Uterus (tissue), 4 donors: ENCODE data around the gene TBC1D10A. TPM values are rescaled to one million over a fixed set of nuclear protein-coding genes. Genes with fewer than 3 reads are reported as not detected.

Experiments used
- DNase-seq, 2 donors: peaks; one replicate each; pipeline ENCODE4 v3.0.0-alpha.2; 2019 to 2020
- H3K27ac ChIP-seq, 2 donors: fragments of 200-600 bp; sonication (generic); 1 replicate in 1 of 2; 2 replicates in 1 of 2; pipeline ENCODE4 v1.5.1; 2016 to 2018
- H3K27me3 ChIP-seq, 2 donors: fragments of 200-600 bp; sonication (generic); one replicate each; pipeline ENCODE4 v1.5.1; 2018 to 2019; ENCODE audit warnings: control low read depth in 1 of 2
- H3K36me3 ChIP-seq, 2 donors: fragments of 200-600 bp; sonication (generic); one replicate each; pipeline ENCODE4 v1.5.1; 2019; ENCODE audit warnings: control low read depth in 1 of 2
- H3K4me1 ChIP-seq, 2 donors: fragments of 200-600 bp; sonication (generic); one replicate each; pipeline ENCODE4 v1.5.1; 2018 to 2019; ENCODE audit warnings: control low read depth in 1 of 2
- H3K4me3 ChIP-seq, 2 donors: fragments of 200-600 bp; sonication (generic); 1 replicate in 1 of 2; 2 replicates in 1 of 2; pipeline ENCODE4 v1.5.1; 2018 to 2019; ENCODE audit warnings: mild to moderate bottlenecking in 1 of 2
- H3K9me3 ChIP-seq, 2 donors: fragments of 200-600 bp; sonication (generic); one replicate each; pipeline ENCODE4 v1.5.1; 2019; ENCODE audit warnings: control low read depth in 1 of 2
- POLR2A ChIP-seq, 2 donors: fragments of 450-650 bp; IDR thresholded peaks; one replicate each; pipeline ENCODE4 v1.6.1; 2016; ENCODE audit warnings: antibody characterized with exemption in 2 of 2, mild to moderate bottlenecking in 1 of 2, moderate library complexity in 1 of 2
- intact Hi-C: fragments of 100-400 bp; cut with DNase I; formaldehyde crosslinking; loops from one replicate; pipeline ENCODE4 v1.15.1; 2023; ENCODE audit warnings: low total_unique reads
- total RNA-seq, 4 donors: library from RNA; depleted of rRNA in 3 of 4; stranded (reverse); fragments of >200 nt in 3 of 4; gene quantifications; one replicate each; pipeline versions ENCODE4 v1.1.0 to v1.2.4, GENCODE V29; 2014 to 2023
- TF ChIP-seq, protein P1 (sequence below), 4 experiments: fragments of 200-600 bp in 2 of 4; fragments of 450-650 bp in 2 of 4; sonication (generic) in 2 of 4; IDR thresholded peaks; one replicate each; pipeline ENCODE4 v1.5.1; 2016 to 2019; ENCODE audit warnings: antibody characterized with exemption in 4 of 4, mild to moderate bottlenecking in 2 of 4, moderate library complexity in 1 of 4
- donor health status: DM: yes; HTN: yes; CAD: no.

TBC1D10A gene
- total RNA-seq, 4 donors from 2014 or later: 2.8 to 33.6 (median 10.0) TPM

GRCh38 chr22:30313527-30314363, 13.0 kb downstream of the TBC1D10A start:
- TF ChIP-seq, protein P1, sequence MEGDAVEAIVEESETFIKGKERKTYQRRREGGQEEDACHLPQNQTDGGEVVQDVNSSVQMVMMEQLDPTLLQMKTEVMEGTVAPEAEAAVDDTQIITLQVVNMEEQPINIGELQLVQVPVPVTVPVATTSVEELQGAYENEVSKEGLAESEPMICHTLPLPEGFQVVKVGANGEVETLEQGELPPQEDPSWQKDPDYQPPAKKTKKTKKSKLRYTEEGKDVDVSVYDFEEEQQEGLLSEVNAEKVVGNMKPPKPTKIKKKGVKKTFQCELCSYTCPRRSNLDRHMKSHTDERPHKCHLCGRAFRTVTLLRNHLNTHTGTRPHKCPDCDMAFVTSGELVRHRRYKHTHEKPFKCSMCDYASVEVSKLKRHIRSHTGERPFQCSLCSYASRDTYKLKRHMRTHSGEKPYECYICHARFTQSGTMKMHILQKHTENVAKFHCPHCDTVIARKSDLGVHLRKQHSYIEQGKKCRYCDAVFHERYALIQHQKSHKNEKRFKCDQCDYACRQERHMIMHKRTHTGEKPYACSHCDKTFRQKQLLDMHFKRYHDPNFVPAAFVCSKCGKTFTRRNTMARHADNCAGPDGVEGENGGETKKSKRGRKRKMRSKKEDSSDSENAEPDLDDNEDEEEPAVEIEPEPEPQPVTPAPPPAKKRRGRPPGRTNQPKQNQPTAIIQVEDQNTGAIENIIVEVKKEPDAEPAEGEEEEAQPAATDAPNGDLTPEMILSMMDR (IDR thresholded peaks at IDR 0.05): no peak
- no peak for TF ChIP-seq POLR2A (IDR thresholded peaks at IDR 0.05)
- H3K4me1 ChIP-seq: peaks cover 0 to 28% of the 10 kb centered on the region in 2 donors
- H3K9me3 ChIP-seq: no peaks in the 10 kb centered on the region
- no peaks in the 10 kb centered on the region for H3K27me3 ChIP-seq
- intact Hi-C loops: no loop called here
- no peak for DNase-seq
- no peak overlapping the region for H3K4me3 ChIP-seq
- H3K27ac ChIP-seq: peak overlapping the region in 1 of 2 donors; percentile 25
- H3K36me3 ChIP-seq: no peaks in the 10 kb centered on the region

- no peaks in the 10 kb centered on the region for H3K36me3 ChIP-seq
- no peak for DNase-seq
- peak overlapping the region; percentile 85 to 86 for H3K27ac ChIP-seq
- H3K9me3 ChIP-seq: no peaks in the 10 kb centered on the region
- H3K4me3 ChIP-seq: no peak overlapping the region
- H3K4me1 ChIP-seq: peaks cover 0 to 33% of the 10 kb centered on the region in 2 donors
- intact Hi-C loops: no loop called here
- H3K27me3 ChIP-seq: no peaks in the 10 kb centered on the region
- TF ChIP-seq POLR2A (IDR thresholded peaks at IDR 0.05): no peak
- TF ChIP-seq, protein P1 (IDR thresholded peaks at IDR 0.05): no peak
Observed at GRCh38 chr22:30312053-30312452, 14.7 kb downstream of the TBC1D10A start.

DNA sequence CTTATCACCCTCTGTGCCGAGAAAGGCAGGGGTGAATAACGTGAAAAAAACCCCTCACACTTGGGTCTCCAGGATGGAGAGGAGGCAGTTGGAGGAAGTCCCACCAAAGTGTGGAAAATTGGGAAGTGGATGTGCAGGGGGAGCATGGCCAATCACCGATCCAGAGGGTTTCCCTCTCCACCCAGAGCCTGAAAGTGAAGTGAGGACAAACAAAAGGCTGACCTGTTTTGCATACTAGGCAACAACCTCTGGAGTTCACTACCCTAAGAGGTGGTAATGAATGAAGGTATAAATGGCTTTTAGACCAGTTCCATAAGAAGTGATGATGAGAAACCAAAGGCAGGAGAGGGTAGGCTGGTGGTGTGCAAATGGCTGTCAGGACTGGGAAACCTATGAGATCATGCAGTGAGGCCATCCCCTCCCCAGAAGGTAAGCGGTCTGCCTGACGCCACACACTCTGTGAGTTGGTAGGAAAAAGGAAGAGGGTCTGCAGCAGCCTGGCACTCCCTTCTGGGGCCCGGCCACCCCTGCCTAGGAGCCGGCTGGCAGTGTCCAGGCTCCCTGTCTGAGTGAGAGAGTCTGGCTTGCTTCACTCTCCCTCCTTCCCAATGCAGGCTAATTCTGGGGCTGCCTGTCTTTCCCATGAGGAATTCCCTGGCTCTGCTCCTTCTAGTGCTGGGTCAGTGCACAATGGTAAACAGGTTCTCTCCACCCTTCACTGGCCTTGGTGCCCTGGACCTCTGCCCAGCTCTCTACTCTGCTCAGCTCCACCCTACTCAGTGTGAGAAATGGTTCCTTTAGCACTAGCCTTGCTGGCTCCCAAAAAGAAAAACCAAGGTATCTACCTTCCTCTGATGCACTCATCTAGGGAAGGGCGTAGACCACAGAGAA, 15.6 kb downstream of the TBC1D10A start:
- Histone ChIP-seq H3K27me3 (no peaks in the 10 kb centered on the region), H3K9me3 (no peaks in the 10 kb centered on the region), H3K4me1 (peaks cover 0 to 35% of the 10 kb centered on the region in 2 donors), H3K27ac (peak overlapping the region; percentile 85 to 86), H3K4me3 (peak overlapping the region in 1 of 2 donors; percentile 1), H3K36me3 (no peaks in the 10 kb centered on the region)
- DNase-seq: peak; percentile 67 to 86
- intact Hi-C loops: no loop called here
- TF ChIP-seq, protein P1 (IDR thresholded peaks at IDR 0.05): no peak
- TF ChIP-seq POLR2A (IDR thresholded peaks at IDR 0.05): peak in 1 of 2 donors; percentile 35

- Histone ChIP-seq H3K36me3 (no peaks in the 10 kb centered on the region), H3K4me3 (no peak overlapping the region), H3K27me3 (no peaks in the 10 kb centered on the region), H3K4me1 (peaks cover 4 to 35% of the 10 kb centered on the region in 2 donors), H3K27ac (peak overlapping the region; percentile 85 to 86), H3K9me3 (no peaks in the 10 kb centered on the region)
- TF ChIP-seq, protein P1 (IDR thresholded peaks at IDR 0.05): no peak
- TF ChIP-seq POLR2A (IDR thresholded peaks at IDR 0.05): no peak
- intact Hi-C loops: no loop called here
- DNase-seq: peak in 1 of 2 donors; percentile 44
Observed at GRCh38 chr22:30309951-30310741, 16.6 kb downstream of the TBC1D10A start.
